ENCODE measurements around the gene LENEP.

LENEP gene

GRCh38 chr1:155001425-155001674 lies 8.0 kb downstream of the LENEP start:
- no peak for DNase-seq (ENCODE audit: low read depth)
- no peak for TF ChIP-seq CTCF (conservative IDR thresholded peaks at IDR 0.05; ENCODE audit: low read depth, low read length)
- H3K4me3 ChIP-seq (ENCODE audit: low read length): peak overlapping the region; percentile 90

- peak overlapping the region; percentile 90 for H3K4me3 ChIP-seq (ENCODE audit: low read length)
- DNase-seq (ENCODE audit: low read depth): peak; percentile 97
- TF ChIP-seq CTCF (conservative IDR thresholded peaks at IDR 0.05; ENCODE audit: low read depth, low read length): peak; percentile 62
Measured at GRCh38 chr1:155001675-155002463, 8.5 kb downstream of the LENEP start.

GRCh38 chr1:155002464-155003226 lies 9.3 kb downstream of the LENEP start, which contains the start of gene ZBTB7B:
Gene ZBTB7B, plus strand, starts transcription at chr1:155002802. Its CDS starts 11,859 bp downstream, at chr1:155014661.
- TF ChIP-seq CTCF (conservative IDR thresholded peaks at IDR 0.05; ENCODE audit: low read depth, low read length): no peak
- DNase-seq (ENCODE audit: low read depth): no peak
- peak within 1 kb of the TSS; percentile 90 for H3K4me3 ChIP-seq (ENCODE audit: low read length)

GRCh38 chr1:155003227-155003765 lies 9.9 kb downstream of the LENEP start:
- no peak for TF ChIP-seq CTCF (conservative IDR thresholded peaks at IDR 0.05; ENCODE audit: low read depth, low read length)
- peak overlapping the region; percentile 90 for H3K4me3 ChIP-seq (ENCODE audit: low read length)
- no peak for DNase-seq (ENCODE audit: low read depth)

GRCh38 chr1:155003766-155004351 lies 10.5 kb downstream of the LENEP start:
- H3K4me3 ChIP-seq (ENCODE audit: low read length): peak overlapping the region; percentile 90
- TF ChIP-seq CTCF (conservative IDR thresholded peaks at IDR 0.05; ENCODE audit: low read depth, low read length): no peak
- DNase-seq (ENCODE audit: low read depth): no peak

- H3K4me3 ChIP-seq (ENCODE audit: low read length): peak overlapping the region; percentile 90
- DNase-seq (ENCODE audit: low read depth): no peak
- no peak for TF ChIP-seq CTCF (conservative IDR thresholded peaks at IDR 0.05; ENCODE audit: low read depth, low read length)
Measured at GRCh38 chr1:155004352-155005075, 11.1 kb downstream of the LENEP start.

Measured in retinal pigment epithelial cell (primary cell).